OCI-LY1 (cell line): Measurements from ENCODE around the gene SCD.

ENCODE experiments used
- H2AFZ ChIP-seq: fragments of 200-600 bp; sonication (generic), shearing (Covaris generic); 2 replicates; pipeline ENCODE4 v1.6.0; 2014; ENCODE audit warnings: antibody characterized with exemption, mild to moderate bottlenecking, low read length
- H3F3A ChIP-seq: fragments of 200-600 bp; sonication (generic), shearing (Covaris generic); 2 replicates; pipeline ENCODE4 v1.6.0; 2014; ENCODE audit warnings: mild to moderate bottlenecking, antibody characterized with exemption, low read length, moderate library complexity; ENCODE audit not compliant: insufficient read depth
- H3K27ac ChIP-seq: fragments of 200-600 bp; sonication (generic); 2 replicates; pipeline ENCODE4 v1.5.1; 2014; ENCODE audit warnings: low read length, mixed run types, mild to moderate bottlenecking, low read depth; ENCODE audit not compliant: poor library complexity, severe bottlenecking
- H3K27me3 ChIP-seq: fragments of 200-600 bp; sonication (generic); 2 replicates; pipeline ENCODE4 v1.6.0; 2014; ENCODE audit warnings: antibody characterized with exemption, mild to moderate bottlenecking, low read length, moderate library complexity; ENCODE audit not compliant: insufficient read depth
- H3K36me3 ChIP-seq: fragments of 200-600 bp; sonication (generic); 2 replicates; pipeline ENCODE4 v1.6.1; 2014; ENCODE audit warnings: mild to moderate bottlenecking, antibody characterized with exemption, low read length, moderate library complexity, mixed read lengths; ENCODE audit not compliant: insufficient read depth
- H3K4me1 ChIP-seq: fragments of 200-600 bp; sonication (generic); 2 replicates; pipeline ENCODE4 v1.5.1; 2014; ENCODE audit warnings: mild to moderate bottlenecking, low read length, moderate library complexity; ENCODE audit not compliant: insufficient read depth, severe bottlenecking
- H3K4me2 ChIP-seq: fragments of 200-600 bp; sonication (generic), shearing (Covaris generic); 2 replicates; pipeline ENCODE4 v1.6.1; 2014; ENCODE audit warnings: low read length
- H3K4me3 ChIP-seq: fragments of 200-600 bp; sonication (generic); 2 replicates; pipeline ENCODE4 v1.5.1; 2014; ENCODE audit warnings: low read length, low read depth, mild to moderate bottlenecking, mixed read lengths; ENCODE audit not compliant: poor library complexity, severe bottlenecking
- H3K79me2 ChIP-seq: fragments of 200-600 bp; shearing (Covaris generic); 2 replicates; pipeline ENCODE4 v1.6.1; 2016; ENCODE audit warnings: mixed run types, low read length, mixed read lengths; ENCODE audit not compliant: insufficient read depth
- H3K9ac ChIP-seq: fragments of 200-600 bp; sonication (generic), shearing (Covaris generic); 2 replicates; pipeline ENCODE4 v1.6.1; 2014; ENCODE audit warnings: mild to moderate bottlenecking, low read length, mixed read lengths
- H3K9me2 ChIP-seq: fragments of 200-600 bp; sonication (generic), shearing (Covaris generic); 2 replicates; pipeline ENCODE4 v1.6.1; 2014; ENCODE audit warnings: low read depth, mild to moderate bottlenecking, low read length, mixed read lengths
- H3K9me3 ChIP-seq: fragments of 200-600 bp; shearing (Covaris generic); 2 replicates; pipeline ENCODE4 v1.6.1; 2014; ENCODE audit warnings: low read length, mixed read lengths
- H4K20me1 ChIP-seq: fragments of 200-600 bp; sonication (generic), shearing (Covaris generic); 2 replicates; pipeline ENCODE4 v1.6.0; 2016; ENCODE audit warnings: mild to moderate bottlenecking, low read length; ENCODE audit not compliant: insufficient read depth
- CTCF ChIP-seq: fragments of 200-600 bp; sonication (generic), shearing (Covaris generic); IDR thresholded peaks from 2 replicates; pipeline ENCODE4 v1.5.1; 2017; ENCODE audit warnings: mild to moderate bottlenecking, antibody characterized with exemption, low read length, moderate library complexity, mixed read lengths
- EZH2 ChIP-seq: fragments of 200-600 bp; sonication (generic), shearing (Covaris generic); IDR thresholded peaks from 2 replicates; pipeline ENCODE4 v1.8.0; 2017; ENCODE audit warnings: borderline replicate concordance, mixed run types, mild to moderate bottlenecking, antibody characterized with exemption, low read length, moderate library complexity, mixed read lengths

SCD gene

GRCh38 chr10:100334762-100335161 is 12.3 kb upstream of the SCD start:
- H3K9ac ChIP-seq = no peak overlapping the region
- no peaks in the 10 kb centered on the region for H3K36me3 ChIP-seq
- no peak overlapping the region for H3K4me2 ChIP-seq
- no peaks in the 10 kb centered on the region for H3K79me2 ChIP-seq
- H3K27me3 ChIP-seq = no peaks in the 10 kb centered on the region
- no peak for TF ChIP-seq EZH2
- TF ChIP-seq CTCF = no peak
- H3K9me3 ChIP-seq = no peaks in the 10 kb centered on the region
- H3K4me1 ChIP-seq = peaks cover 11% of the 10 kb centered on the region
- no peaks in the 10 kb centered on the region for H3K9me2 ChIP-seq
- no peak overlapping the region for H3K4me3 ChIP-seq
- no peak overlapping the region for H3K27ac ChIP-seq
- no peak overlapping the region for H2AFZ ChIP-seq
- no peaks in the 10 kb centered on the region for H4K20me1 ChIP-seq
- no peaks in the 10 kb centered on the region for H3F3A ChIP-seq

- H2AFZ ChIP-seq = no peak overlapping the region
- no peak overlapping the region for H3K27ac ChIP-seq
- H3K79me2 ChIP-seq = no peaks in the 10 kb centered on the region
- H3K4me2 ChIP-seq = peak overlapping the region; percentile 19; the same call in 1 of the 2 replicates
- H3K27me3 ChIP-seq = no peaks in the 10 kb centered on the region
- H3K4me1 ChIP-seq = peaks cover 11% of the 10 kb centered on the region
- peak; percentile 61 for TF ChIP-seq CTCF
- TF ChIP-seq EZH2 = no peak
- no peaks in the 10 kb centered on the region for H3K36me3 ChIP-seq
- no peak overlapping the region for H3K9ac ChIP-seq
- no peaks in the 10 kb centered on the region for H3K9me3 ChIP-seq
- H3F3A ChIP-seq = no peaks in the 10 kb centered on the region
- H4K20me1 ChIP-seq = no peaks in the 10 kb centered on the region
- no peaks in the 10 kb centered on the region for H3K9me2 ChIP-seq
- no peak overlapping the region for H3K4me3 ChIP-seq
Measured at GRCh38 chr10:100338434-100339036, 8.5 kb upstream of the SCD start.

- no peaks in the 10 kb centered on the region for H3K9me3 ChIP-seq
- H2AFZ ChIP-seq = no peak overlapping the region
Measured at GRCh38 chr10:100339236-100339635, 7.8 kb upstream of the SCD start.

More at GRCh38 chr10:100339236-100339635, 7.8 kb upstream of the SCD start:
- Histone ChIP-seq H4K20me1 (no peaks in the 10 kb centered on the region), H3K36me3 (no peaks in the 10 kb centered on the region), H3F3A (no peaks in the 10 kb centered on the region), H3K27ac (no peak overlapping the region), H3K9ac (no peak overlapping the region), H3K4me2 (peak overlapping the region; percentile 19; the same call in 1 of the 2 replicates), H3K27me3 (no peaks in the 10 kb centered on the region), H3K4me3 (no peak overlapping the region), H3K9me2 (no peaks in the 10 kb centered on the region), H3K79me2 (no peaks in the 10 kb centered on the region), H3K4me1 (peaks cover 11% of the 10 kb centered on the region)
- no peak for TF ChIP-seq EZH2
- no peak for TF ChIP-seq CTCF
